Measurements from ENCODE around the gene GTF3C5.
"Not testable (repeated sequence)": the region's sequence is repeated elsewhere in the genome, so short reads cannot be mapped to it uniquely, and the experiment has no call there.

The GTF3C5 gene

GRCh38 chr9:133071484-133072150 lies 40.8 kb downstream of the GTF3C5 start:
- TF ChIP-seq FOXP2 (optimal IDR thresholded peaks at IDR 0.05; ENCODE audit: control extremely low read depth, extremely low read length, insufficient read depth) (no peak), EZH2 (IDR thresholded peaks at IDR 0.05) (no peak), POLR2AphosphoS5 (IDR thresholded peaks at IDR 0.05; ENCODE audit: borderline replicate concordance, low read depth, low read length) (no peak)
- Histone ChIP-seq H3K27ac (no peak overlapping the region), H3K9me3 (ENCODE audit: low read depth, low read length) (no peaks in the 10 kb centered on the region), H3K36me3 (ENCODE audit: insufficient read depth, low read length) (no peaks in the 10 kb centered on the region), H3K9ac (ENCODE audit: insufficient read length) (no peak overlapping the region), H3K4me3 (no peak overlapping the region)
- no peak for DNase-seq (ENCODE audit: low read depth, low spot score)

- DNase-seq (ENCODE audit: low read depth, low spot score); H3K9me3 ChIP-seq (ENCODE audit: low read depth, low read length); H3K27ac ChIP-seq; H3K9ac ChIP-seq (ENCODE audit: insufficient read length); H3K4me3 ChIP-seq; H3K36me3 ChIP-seq (ENCODE audit: insufficient read depth, low read length): not testable (repeated sequence)
Observed at GRCh38 chr9:133072210-133072609, 41.4 kb downstream of the GTF3C5 start.

GRCh38 chr9:133073086-133074014 lies 42.6 kb downstream of the GTF3C5 start:
- no peak for TF ChIP-seq FOXP2 (optimal IDR thresholded peaks at IDR 0.05; ENCODE audit: control extremely low read depth, extremely low read length, insufficient read depth)
- no peak for TF ChIP-seq POLR2AphosphoS5 (IDR thresholded peaks at IDR 0.05; ENCODE audit: borderline replicate concordance, low read depth, low read length)
- no peak for TF ChIP-seq EZH2 (IDR thresholded peaks at IDR 0.05)
- Histone ChIP-seq H3K36me3 (ENCODE audit: insufficient read depth, low read length) (no peaks in the 10 kb centered on the region), H3K9me3 (ENCODE audit: low read depth, low read length) (no peaks in the 10 kb centered on the region), H3K4me3 (no peak overlapping the region), H3K27ac (no peak overlapping the region), H3K9ac (ENCODE audit: insufficient read length) (no peak overlapping the region)
- no peak for DNase-seq (ENCODE audit: low read depth, low spot score)

- no peak overlapping the region for H3K9ac ChIP-seq (ENCODE audit: insufficient read length)
- H3K27ac ChIP-seq = no peak overlapping the region
- H3K9me3 ChIP-seq (ENCODE audit: low read depth, low read length) = no peaks in the 10 kb centered on the region
- no peak for DNase-seq (ENCODE audit: low read depth, low spot score)
- no peak overlapping the region for H3K4me3 ChIP-seq
- TF ChIP-seq FOXP2 (optimal IDR thresholded peaks at IDR 0.05; ENCODE audit: control extremely low read depth, extremely low read length, insufficient read depth) (no peak), POLR2AphosphoS5 (IDR thresholded peaks at IDR 0.05; ENCODE audit: borderline replicate concordance, low read depth, low read length) (no peak), EZH2 (IDR thresholded peaks at IDR 0.05) (no peak)
- no peaks in the 10 kb centered on the region for H3K36me3 ChIP-seq (ENCODE audit: insufficient read depth, low read length)
Observed at GRCh38 chr9:133074111-133074651, 43.4 kb downstream of the GTF3C5 start.

- Histone ChIP-seq H3K9me3 (ENCODE audit: low read depth, low read length) (no peaks in the 10 kb centered on the region), H3K36me3 (ENCODE audit: insufficient read depth, low read length) (no peaks in the 10 kb centered on the region), H3K4me3 (no peak overlapping the region), H3K9ac (ENCODE audit: insufficient read length) (no peak overlapping the region), H3K27ac (no peak overlapping the region)
- no peak for TF ChIP-seq POLR2AphosphoS5 (IDR thresholded peaks at IDR 0.05; ENCODE audit: borderline replicate concordance, low read depth, low read length)
- no peak for TF ChIP-seq EZH2 (IDR thresholded peaks at IDR 0.05)
- no peak for TF ChIP-seq FOXP2 (optimal IDR thresholded peaks at IDR 0.05; ENCODE audit: control extremely low read depth, extremely low read length, insufficient read depth)
- DNase-seq (ENCODE audit: low read depth, low spot score) = no peak
Observed at GRCh38 chr9:133075925-133076630, 45.3 kb downstream of the GTF3C5 start.

- no peak overlapping the region for H3K27ac ChIP-seq
- TF ChIP-seq POLR2AphosphoS5 (IDR thresholded peaks at IDR 0.05; ENCODE audit: borderline replicate concordance, low read depth, low read length) (no peak), FOXP2 (optimal IDR thresholded peaks at IDR 0.05; ENCODE audit: control extremely low read depth, extremely low read length, insufficient read depth) (no peak), EZH2 (IDR thresholded peaks at IDR 0.05) (no peak)
Observed at GRCh38 chr9:133076691-133077090, 45.9 kb downstream of the GTF3C5 start.

GRCh38 chr9:133078486-133078885 lies 47.7 kb downstream of the GTF3C5 start:
- H3K4me3 ChIP-seq = no peak overlapping the region
- no peak for TF ChIP-seq EZH2 (IDR thresholded peaks at IDR 0.05)
- TF ChIP-seq FOXP2 (optimal IDR thresholded peaks at IDR 0.05; ENCODE audit: control extremely low read depth, extremely low read length, insufficient read depth) = no peak
- TF ChIP-seq POLR2AphosphoS5 (IDR thresholded peaks at IDR 0.05; ENCODE audit: borderline replicate concordance, low read depth, low read length) = no peak
- H3K9ac ChIP-seq (ENCODE audit: insufficient read length) = no peak overlapping the region
- H3K9me3 ChIP-seq (ENCODE audit: low read depth, low read length) = no peaks in the 10 kb centered on the region
- H3K27ac ChIP-seq = no peak overlapping the region
- no peak for DNase-seq (ENCODE audit: low read depth, low spot score)
- no peaks in the 10 kb centered on the region for H3K36me3 ChIP-seq (ENCODE audit: insufficient read depth, low read length)

More at GRCh38 chr9:133076691-133077090, 45.9 kb downstream of the GTF3C5 start:
- Histone ChIP-seq H3K36me3 (ENCODE audit: insufficient read depth, low read length) (no peaks in the 10 kb centered on the region), H3K9ac (ENCODE audit: insufficient read length) (no peak overlapping the region), H3K4me3 (no peak overlapping the region), H3K9me3 (ENCODE audit: low read depth, low read length) (no peaks in the 10 kb centered on the region)
- no peak for DNase-seq (ENCODE audit: low read depth, low spot score)

GRCh38 chr9:133080161-133080560 lies 49.4 kb downstream of the GTF3C5 start:
- TF ChIP-seq EZH2 (IDR thresholded peaks at IDR 0.05) (no peak), POLR2AphosphoS5 (IDR thresholded peaks at IDR 0.05; ENCODE audit: borderline replicate concordance, low read depth, low read length) (no peak), FOXP2 (optimal IDR thresholded peaks at IDR 0.05; ENCODE audit: control extremely low read depth, extremely low read length, insufficient read depth) (no peak)
- no peaks in the 10 kb centered on the region for H3K36me3 ChIP-seq (ENCODE audit: insufficient read depth, low read length)
- no peak overlapping the region for H3K27ac ChIP-seq
- DNase-seq (ENCODE audit: low read depth, low spot score) = no peak
- H3K9me3 ChIP-seq (ENCODE audit: low read depth, low read length) = no peaks in the 10 kb centered on the region
- no peak overlapping the region for H3K4me3 ChIP-seq
- no peak overlapping the region for H3K9ac ChIP-seq (ENCODE audit: insufficient read length)

- H3K4me3 ChIP-seq; H3K9ac ChIP-seq (ENCODE audit: insufficient read length); H3K27ac ChIP-seq; H3K9me3 ChIP-seq (ENCODE audit: low read depth, low read length); H3K36me3 ChIP-seq (ENCODE audit: insufficient read depth, low read length); DNase-seq (ENCODE audit: low read depth, low spot score): not testable (repeated sequence)
Observed at GRCh38 chr9:133080786-133081779, 50.3 kb downstream of the GTF3C5 start.

GRCh38 chr9:133081957-133082644 lies 51.3 kb downstream of the GTF3C5 start:
- not testable (repeated sequence) for H3K9me3 ChIP-seq (ENCODE audit: low read depth, low read length); H3K9ac ChIP-seq (ENCODE audit: insufficient read length); DNase-seq (ENCODE audit: low read depth, low spot score); H3K27ac ChIP-seq; H3K4me3 ChIP-seq; H3K36me3 ChIP-seq (ENCODE audit: insufficient read depth, low read length)
